ENCODE measurements around the gene NLRP12.
A peak's percentile ranks its signal among the peaks of the same experiment; 100 is the strongest.

NLRP12 gene

GRCh38 chr19:53867225-53868090, 43.3 kb upstream of the NLRP12 start, which contains the start of gene MYADM:
Gene MYADM, plus strand, starts transcription at chr19:53867883. Its CDS starts 5,647 bp downstream, at chr19:53873530.
- peak within 1 kb of the TSS; percentile 95 for H3K4ac ChIP-seq (ENCODE audit: low read depth, low read length)
- peak within 1 kb of the TSS; percentile 85 for H3K27ac ChIP-seq (ENCODE audit: low read depth, low read length)
- DNase-seq = peak; percentile 99 to 100
- peaks cover 22% of the 10 kb centered on the region for H3K79me2 ChIP-seq (ENCODE audit: control insufficient read depth, insufficient read depth, low read length, poor library complexity)
- peak within 1 kb of the TSS; percentile 54 for H4K12ac ChIP-seq (ENCODE audit: low read depth, low read length)
- H3K23ac ChIP-seq (ENCODE audit: low read length) = no peak within 1 kb of the TSS
- peak within 1 kb of the TSS; percentile 94 for H2BK12ac ChIP-seq (ENCODE audit: low read length)
- peak within 1 kb of the TSS; percentile 92 for H3K4me3 ChIP-seq (ENCODE audit: low read depth, low read length)
- peak within 1 kb of the TSS; percentile 49 for H2AK5ac ChIP-seq (ENCODE audit: low read length)
- peaks cover 12 to 14% of the 10 kb centered on the region in 2 experiments for H3K4me1 ChIP-seq (ENCODE audit: control insufficient read depth in 1 of 2, insufficient read depth in 2 of 2, low read length in 2 of 2)
- H3K27me3 ChIP-seq (ENCODE audit: insufficient read depth, low read length) = no peaks in the 10 kb centered on the region
- H3K9ac ChIP-seq (ENCODE audit: low read length) = peak within 1 kb of the TSS; percentile 99
- WGBS (ENCODE audit: extremely low coverage, insufficient coverage, insufficient read length) = no CpG with 5 or more reads among the region's 37 CpGs
- H4K8ac ChIP-seq (ENCODE audit: low read depth, low read length) = peak within 1 kb of the TSS; percentile 93
- peak within 1 kb of the TSS; percentile 94 for H3K14ac ChIP-seq (ENCODE audit: low read length)
- H2BK120ac ChIP-seq (ENCODE audit: insufficient read depth, low read length, poor library complexity) = peak within 1 kb of the TSS; percentile 96
- peaks cover 26% of the 10 kb centered on the region for H3K79me1 ChIP-seq (ENCODE audit: low read length)
- peak within 1 kb of the TSS; percentile 95 for H2BK5ac ChIP-seq (ENCODE audit: low read depth, low read length, poor library complexity)
- peak within 1 kb of the TSS; percentile 83 for H3K4me2 ChIP-seq (ENCODE audit: low read length)
- peak within 1 kb of the TSS; percentile 96 for H4K91ac ChIP-seq (ENCODE audit: low read depth, low read length)
- H3K18ac ChIP-seq (ENCODE audit: low read length) = peak within 1 kb of the TSS; percentile 92
- H3K9me3 ChIP-seq (ENCODE audit: insufficient read depth, low read depth, low read length) = peaks cover 3% of the 10 kb centered on the region
- H2AFZ ChIP-seq (ENCODE audit: insufficient read depth, low read length, poor library complexity) = peak within 1 kb of the TSS; percentile 82
- peaks cover 16 to 19% of the 10 kb centered on the region in 2 experiments for H3K36me3 ChIP-seq (ENCODE audit: control insufficient read depth in 1 of 2, insufficient read depth in 2 of 2, low read length in 2 of 2)

DNA sequence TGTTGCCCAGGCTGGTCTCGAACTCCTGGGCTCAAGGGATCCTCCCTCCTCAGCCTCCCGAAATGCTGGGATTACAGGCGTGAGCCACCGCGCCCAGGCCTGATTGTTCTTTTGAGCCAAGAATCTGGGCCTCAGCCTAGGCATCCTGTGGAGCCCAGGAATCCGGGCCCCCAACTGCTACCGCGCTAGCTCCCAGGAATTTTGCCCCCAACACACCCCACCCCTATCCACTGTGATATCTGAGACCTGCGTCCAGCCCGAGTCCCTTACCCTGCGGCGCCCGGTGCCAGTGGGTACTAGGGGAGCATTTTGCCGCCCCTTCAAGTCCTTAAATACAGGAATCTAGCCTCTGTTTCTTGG, 42.7 kb upstream of the NLRP12 start:
- Histone ChIP-seq H3K14ac (ENCODE audit: low read length) (peak overlapping the region; percentile 94), H3K18ac (ENCODE audit: low read length) (peak overlapping the region; percentile 92), H3K27ac (ENCODE audit: low read depth, low read length) (peak overlapping the region; percentile 66), H3K4me2 (ENCODE audit: low read length) (peak overlapping the region; percentile 72), H3K23ac (ENCODE audit: low read length) (no peak overlapping the region), H3K4ac (ENCODE audit: low read depth, low read length) (peak overlapping the region; percentile 91), H2AFZ (ENCODE audit: insufficient read depth, low read length, poor library complexity) (peak overlapping the region; percentile 82), H3K79me1 (ENCODE audit: low read length) (peaks cover 26% of the 10 kb centered on the region), H3K36me3 (ENCODE audit: control insufficient read depth in 1 of 2, insufficient read depth in 2 of 2, low read length in 2 of 2) (peaks cover 11 to 15% of the 10 kb centered on the region in 2 experiments), H3K4me3 (ENCODE audit: low read depth, low read length) (peak overlapping the region; percentile 26), H3K27me3 (ENCODE audit: insufficient read depth, low read length) (no peaks in the 10 kb centered on the region), H4K8ac (ENCODE audit: low read depth, low read length) (peak overlapping the region; percentile 93), H4K12ac (ENCODE audit: low read depth, low read length) (peak overlapping the region; percentile 47), H3K4me1 (ENCODE audit: control insufficient read depth in 1 of 2, insufficient read depth in 2 of 2, low read length in 2 of 2) (peaks cover 12 to 14% of the 10 kb centered on the region in 2 experiments), H4K91ac (ENCODE audit: low read depth, low read length) (peak overlapping the region; percentile 96), H2BK5ac (ENCODE audit: low read depth, low read length, poor library complexity) (peak overlapping the region; percentile 95), H3K9me3 (ENCODE audit: insufficient read depth, low read depth, low read length) (peaks cover 3% of the 10 kb centered on the region), H2BK12ac (ENCODE audit: low read length) (peak overlapping the region; percentile 94), H3K9ac (ENCODE audit: low read length) (no peak overlapping the region), H3K79me2 (ENCODE audit: control insufficient read depth, insufficient read depth, low read length, poor library complexity) (peaks cover 22% of the 10 kb centered on the region), H2BK120ac (ENCODE audit: insufficient read depth, low read length, poor library complexity) (peak overlapping the region; percentile 96), H2AK5ac (ENCODE audit: low read length) (peak overlapping the region; percentile 18)
- DNase-seq = no peak
- WGBS (ENCODE audit: extremely low coverage, insufficient coverage, insufficient read length) = no CpG with 5 or more reads among the region's 14 CpGs

- Histone ChIP-seq H2AFZ (ENCODE audit: insufficient read depth, low read length, poor library complexity) (peak overlapping the region; percentile 82), H3K23ac (ENCODE audit: low read length) (no peak overlapping the region), H4K91ac (ENCODE audit: low read depth, low read length) (peak overlapping the region; percentile 96), H3K4me1 (ENCODE audit: control insufficient read depth in 1 of 2, insufficient read depth in 2 of 2, low read length in 2 of 2) (peaks cover 12 to 14% of the 10 kb centered on the region in 2 experiments), H4K8ac (ENCODE audit: low read depth, low read length) (peak overlapping the region; percentile 94), H2BK5ac (ENCODE audit: low read depth, low read length, poor library complexity) (peak overlapping the region; percentile 95), H4K12ac (ENCODE audit: low read depth, low read length) (peak overlapping the region; percentile 77), H3K18ac (ENCODE audit: low read length) (peak overlapping the region; percentile 89), H3K79me2 (ENCODE audit: control insufficient read depth, insufficient read depth, low read length, poor library complexity) (peaks cover 20% of the 10 kb centered on the region), H3K79me1 (ENCODE audit: low read length) (peaks cover 26% of the 10 kb centered on the region), H2BK12ac (ENCODE audit: low read length) (no peak overlapping the region), H2AK5ac (ENCODE audit: low read length) (no peak overlapping the region), H3K27ac (ENCODE audit: low read depth, low read length) (peak overlapping the region; percentile 13), H3K14ac (ENCODE audit: low read length) (no peak overlapping the region), H3K36me3 (ENCODE audit: control insufficient read depth in 1 of 2, insufficient read depth in 2 of 2, low read length in 2 of 2) (peaks cover 7 to 11% of the 10 kb centered on the region in 2 experiments), H3K9ac (ENCODE audit: low read length) (peak overlapping the region; percentile 20), H3K9me3 (ENCODE audit: insufficient read depth, low read depth, low read length) (peaks cover 3% of the 10 kb centered on the region), H3K27me3 (ENCODE audit: insufficient read depth, low read length) (no peaks in the 10 kb centered on the region), H3K4me3 (ENCODE audit: low read depth, low read length) (peak overlapping the region; percentile 50), H3K4me2 (ENCODE audit: low read length) (peak overlapping the region; percentile 72), H2BK120ac (ENCODE audit: insufficient read depth, low read length, poor library complexity) (peak overlapping the region; percentile 96), H3K4ac (ENCODE audit: low read depth, low read length) (no peak overlapping the region)
- DNase-seq = peak; percentile 85 to 88
- no CpG with 5 or more reads among the region's 50 CpGs for WGBS (ENCODE audit: extremely low coverage, insufficient coverage, insufficient read length)
These were observed 42.1 kb upstream of the NLRP12 start for GRCh38 chr19:53865918-53866864.

DNA sequence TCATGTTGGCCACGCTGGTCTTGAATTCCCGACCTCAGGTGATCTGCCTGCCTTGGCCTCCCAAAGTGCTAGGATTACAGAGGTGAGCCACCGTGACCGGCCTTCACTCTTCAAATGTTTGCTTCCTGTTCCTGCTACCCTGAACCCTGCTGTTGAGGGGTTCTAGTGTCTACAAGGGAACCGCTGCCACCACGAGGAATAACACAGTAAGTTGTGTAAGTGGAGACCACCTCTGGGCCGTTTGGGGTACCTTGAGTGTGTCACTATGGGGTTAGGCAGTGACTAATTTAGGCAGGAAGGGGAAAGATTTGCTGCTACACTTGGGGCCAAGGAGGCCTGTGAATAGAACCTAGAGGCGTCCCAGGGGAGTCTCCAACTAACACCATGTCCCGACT, 41.4 kb upstream of the NLRP12 start:
- no peaks in the 10 kb centered on the region for H3K27me3 ChIP-seq (ENCODE audit: insufficient read depth, low read length)
- peak overlapping the region; percentile 8 for H3K27ac ChIP-seq (ENCODE audit: low read depth, low read length)
- peaks cover 18% of the 10 kb centered on the region for H3K79me2 ChIP-seq (ENCODE audit: control insufficient read depth, insufficient read depth, low read length, poor library complexity)
- peak overlapping the region; percentile 82 for H2AFZ ChIP-seq (ENCODE audit: insufficient read depth, low read length, poor library complexity)
- DNase-seq = no peak
- H4K12ac ChIP-seq (ENCODE audit: low read depth, low read length) = no peak overlapping the region
- peaks cover 26% of the 10 kb centered on the region for H3K79me1 ChIP-seq (ENCODE audit: low read length)
- H3K36me3 ChIP-seq (ENCODE audit: control insufficient read depth in 1 of 2, insufficient read depth in 2 of 2, low read length in 2 of 2) = peaks cover 2 to 4% of the 10 kb centered on the region in 2 experiments
- H3K9me3 ChIP-seq (ENCODE audit: insufficient read depth, low read depth, low read length) = peaks cover 3% of the 10 kb centered on the region
- no peak overlapping the region for H3K4ac ChIP-seq (ENCODE audit: low read depth, low read length)
- no peak overlapping the region for H3K14ac ChIP-seq (ENCODE audit: low read length)
- peak overlapping the region; percentile 72 for H3K4me2 ChIP-seq (ENCODE audit: low read length)
- peak overlapping the region; percentile 36 for H2BK120ac ChIP-seq (ENCODE audit: insufficient read depth, low read length, poor library complexity)
- H3K4me1 ChIP-seq (ENCODE audit: control insufficient read depth in 1 of 2, insufficient read depth in 2 of 2, low read length in 2 of 2) = peaks cover 12 to 14% of the 10 kb centered on the region in 2 experiments
- no peak overlapping the region for H2BK12ac ChIP-seq (ENCODE audit: low read length)
- no peak overlapping the region for H3K4me3 ChIP-seq (ENCODE audit: low read depth, low read length)
- no peak overlapping the region for H2BK5ac ChIP-seq (ENCODE audit: low read depth, low read length, poor library complexity)
- no peak overlapping the region for H3K23ac ChIP-seq (ENCODE audit: low read length)
- no peak overlapping the region for H2AK5ac ChIP-seq (ENCODE audit: low read length)
- WGBS (ENCODE audit: extremely low coverage, insufficient coverage, insufficient read length) = no CpG with 5 or more reads among the region's 9 CpGs
- H3K18ac ChIP-seq (ENCODE audit: low read length) = no peak overlapping the region
- peak overlapping the region; percentile 75 for H4K91ac ChIP-seq (ENCODE audit: low read depth, low read length)
- H3K9ac ChIP-seq (ENCODE audit: low read length) = peak overlapping the region; percentile 8
- H4K8ac ChIP-seq (ENCODE audit: low read depth, low read length) = peak overlapping the region; percentile 94
